ENCODE results near the gene FAM184A. TPM values are rescaled to one million over a fixed set of nuclear protein-coding genes. Genes with fewer than 3 reads are reported as not detected.

The FAM184A gene
- total RNA-seq, 4 donors from 2014 or later, result 6.2 to 8.1 (median 7.1) TPM

DNA sequence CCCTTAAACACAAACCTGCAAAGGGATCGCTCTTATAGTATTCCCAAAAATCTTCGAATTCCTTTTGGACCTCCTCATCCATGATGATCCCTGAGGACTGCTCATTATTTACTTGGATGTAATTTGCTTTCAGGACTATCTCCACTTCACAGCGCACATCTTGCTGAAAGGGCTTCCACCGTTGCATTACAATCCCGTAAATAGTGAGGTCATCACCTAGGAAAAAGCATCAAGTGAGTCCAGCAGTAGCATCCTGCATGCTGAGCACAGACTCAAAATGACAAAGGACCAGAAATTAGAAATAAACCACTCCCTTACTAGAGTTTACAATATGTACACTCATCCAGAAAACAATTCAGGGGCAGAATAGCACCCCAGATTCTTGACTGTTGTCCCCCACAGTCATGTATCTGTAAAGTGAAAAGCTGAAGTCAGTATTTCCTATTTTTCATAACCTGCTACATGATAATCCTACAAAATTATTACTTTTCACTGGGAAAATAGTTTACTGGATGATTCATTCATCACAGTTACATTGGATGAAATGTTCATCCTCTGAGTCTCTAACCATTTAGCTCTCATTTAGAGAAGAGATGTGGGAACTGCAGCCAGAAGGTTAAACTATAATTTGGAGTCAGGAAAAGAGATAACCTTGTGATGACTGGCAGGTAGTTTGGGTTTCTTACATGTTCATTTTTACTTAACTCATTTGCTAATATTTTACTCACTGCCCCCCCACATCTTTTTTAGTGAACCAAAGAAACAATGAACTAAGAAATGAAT lies 160.7 kb downstream of the FAM184A start:
- TF ChIP-seq, protein P1, sequence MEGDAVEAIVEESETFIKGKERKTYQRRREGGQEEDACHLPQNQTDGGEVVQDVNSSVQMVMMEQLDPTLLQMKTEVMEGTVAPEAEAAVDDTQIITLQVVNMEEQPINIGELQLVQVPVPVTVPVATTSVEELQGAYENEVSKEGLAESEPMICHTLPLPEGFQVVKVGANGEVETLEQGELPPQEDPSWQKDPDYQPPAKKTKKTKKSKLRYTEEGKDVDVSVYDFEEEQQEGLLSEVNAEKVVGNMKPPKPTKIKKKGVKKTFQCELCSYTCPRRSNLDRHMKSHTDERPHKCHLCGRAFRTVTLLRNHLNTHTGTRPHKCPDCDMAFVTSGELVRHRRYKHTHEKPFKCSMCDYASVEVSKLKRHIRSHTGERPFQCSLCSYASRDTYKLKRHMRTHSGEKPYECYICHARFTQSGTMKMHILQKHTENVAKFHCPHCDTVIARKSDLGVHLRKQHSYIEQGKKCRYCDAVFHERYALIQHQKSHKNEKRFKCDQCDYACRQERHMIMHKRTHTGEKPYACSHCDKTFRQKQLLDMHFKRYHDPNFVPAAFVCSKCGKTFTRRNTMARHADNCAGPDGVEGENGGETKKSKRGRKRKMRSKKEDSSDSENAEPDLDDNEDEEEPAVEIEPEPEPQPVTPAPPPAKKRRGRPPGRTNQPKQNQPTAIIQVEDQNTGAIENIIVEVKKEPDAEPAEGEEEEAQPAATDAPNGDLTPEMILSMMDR (IDR thresholded peaks at IDR 0.05; ENCODE audit: low read depth), result no peak

DNA sequence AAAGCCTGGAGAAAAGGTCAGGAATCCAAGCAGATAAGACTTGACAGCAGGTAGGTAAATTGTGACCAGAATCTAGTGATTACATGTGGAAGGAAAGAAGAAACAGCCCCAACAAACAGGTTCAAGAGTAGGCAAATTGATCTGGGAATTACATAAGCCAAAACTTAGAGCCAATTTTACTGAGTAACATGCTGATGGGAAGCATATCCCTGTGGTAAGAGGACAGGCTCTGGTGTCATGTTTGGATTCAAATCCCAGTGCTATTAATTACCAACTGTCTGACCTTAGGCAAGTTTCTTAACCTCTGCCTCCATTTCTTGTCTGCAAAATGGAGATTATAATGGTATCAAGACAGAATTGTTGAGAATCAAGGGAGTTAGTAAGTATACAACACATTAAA lies 163.9 kb downstream of the FAM184A start:
- TF ChIP-seq, protein P1 (IDR thresholded peaks at IDR 0.05; ENCODE audit: low read depth), result no peak

DNA sequence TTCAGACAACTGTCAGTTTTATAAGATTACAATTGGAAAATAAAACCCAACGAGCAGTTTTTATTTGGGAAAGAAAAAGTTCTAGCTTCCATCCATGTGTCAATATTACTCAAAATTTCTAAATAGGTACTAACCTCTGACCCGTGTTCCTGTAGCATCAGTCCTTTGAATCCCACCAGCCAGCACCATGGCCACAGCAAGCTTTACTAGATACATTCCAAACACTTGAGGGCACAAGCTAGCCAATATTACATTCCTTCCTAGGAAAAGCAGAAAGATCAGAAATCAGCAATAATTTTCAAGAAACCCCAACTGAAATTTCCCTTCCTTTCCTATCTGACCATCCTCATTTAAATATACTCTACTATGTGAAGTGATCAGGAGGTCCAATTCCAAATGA lies 165.3 kb downstream of the FAM184A start:
- TF ChIP-seq, protein P1 (IDR thresholded peaks at IDR 0.05; ENCODE audit: low read depth), result no peak

DNA sequence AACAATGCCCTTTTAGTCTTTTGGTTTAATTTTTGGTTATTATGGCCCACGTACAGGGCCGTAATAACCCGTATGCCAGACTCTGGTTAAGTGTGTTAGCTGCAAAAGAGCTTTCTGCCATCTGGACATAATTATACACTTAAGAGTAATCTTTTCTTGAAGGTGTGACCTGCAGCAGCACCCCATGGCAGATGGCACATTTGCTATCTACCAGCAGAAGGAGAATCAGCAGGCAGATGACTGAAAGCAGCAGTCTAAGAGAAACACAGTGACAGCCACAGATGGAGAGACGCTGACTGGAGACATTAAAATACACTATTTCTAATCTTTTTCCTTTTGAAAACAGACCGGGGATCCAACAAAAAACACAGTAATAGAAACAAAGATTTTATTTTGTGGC lies 165.8 kb downstream of the FAM184A start:
- TF ChIP-seq, protein P1 (IDR thresholded peaks at IDR 0.05; ENCODE audit: low read depth), result no peak

Small RNA genes lying within 50 kb of the gene (small RNA-seq; reads per million reads assigned to genes)
- not detected for gene MIR548B
- 0.49 reads per million for gene RF00019

Other genes with a start within 250 kb of the FAM184A start
- gene ASF1A, start 184.5 kb downstream of the FAM184A start, total RNA-seq, result 10 to 100 TPM in 1 of 4 donors, 1 to 10 TPM in 3; 5.3 to 11.4 (median 8.3) TPM
- gene MCM9, start 143.5 kb downstream of the FAM184A start, total RNA-seq, result 10 to 100 TPM; 14.1 to 26.4 (median 16.3) TPM